Urothelium cell line (cell line): ENCODE results near the gene BACE2.
"Not testable (repeated sequence)": the region's sequence is repeated elsewhere in the genome, so short reads cannot be mapped to it uniquely, and the experiment has no call there.

Source experiments
- DNase-seq: peaks from one replicate; pipeline ENCODE4 v3.0.0; 2011; ENCODE audit warnings: low spot score, mixed read lengths
- FAIRE-seq: peaks from 2 replicates; lab custom pipeline; 2011; peaks lifted over from hg19 to GRCh38; lab: Jason Lieb, UNC

Gene BACE2

GRCh38 chr21:41235201-41235600 is 67.2 kb downstream of the BACE2 start:
- DNase-seq, result no peak
- no peak for FAIRE-seq

GRCh38 chr21:41236352-41236973 is 68.5 kb downstream of the BACE2 start:
- DNase-seq (no peak), FAIRE-seq (no peak)

GRCh38 chr21:41238081-41238796 is 70.3 kb downstream of the BACE2 start:
- not testable (repeated sequence) for FAIRE-seq, DNase-seq

GRCh38 chr21:41240040-41240439 is 72.1 kb downstream of the BACE2 start:
- DNase-seq (no peak), FAIRE-seq (no peak)

- DNase-seq, result no peak
- no peak for FAIRE-seq
Observed at GRCh38 chr21:41241341-41241740, 73.4 kb downstream of the BACE2 start.

GRCh38 chr21:41242238-41242829 is 74.4 kb downstream of the BACE2 start:
- DNase-seq (no peak), FAIRE-seq (no peak)

- DNase-seq (no peak), FAIRE-seq (no peak)
Observed at GRCh38 chr21:41243107-41243506, 75.1 kb downstream of the BACE2 start.

GRCh38 chr21:41244266-41244880 is 76.4 kb downstream of the BACE2 start:
- DNase-seq, FAIRE-seq: not testable (repeated sequence)

GRCh38 chr21:41245509-41246135 is 77.7 kb downstream of the BACE2 start:
- FAIRE-seq, result no peak
- no peak for DNase-seq

- FAIRE-seq (no peak), DNase-seq (no peak)
Observed at GRCh38 chr21:41246808-41247207, 78.8 kb downstream of the BACE2 start.

- no peak for FAIRE-seq
Observed at GRCh38 chr21:41247561-41248545, 79.9 kb downstream of the BACE2 start.

GRCh38 chr21:41249476-41249875 is 81.5 kb downstream of the BACE2 start:
- DNase-seq (no peak), FAIRE-seq (no peak)

More at GRCh38 chr21:41247561-41248545, 79.9 kb downstream of the BACE2 start:
- DNase-seq, result no peak

- FAIRE-seq (no peak), DNase-seq (no peak)
Observed at GRCh38 chr21:41250519-41250918, 82.6 kb downstream of the BACE2 start.

GRCh38 chr21:41251961-41252642 is 84.1 kb downstream of the BACE2 start:
- no peak for DNase-seq

GRCh38 chr21:41254090-41254700 is 86.2 kb downstream of the BACE2 start:
- FAIRE-seq, result no peak
- no peak for DNase-seq

More at GRCh38 chr21:41251961-41252642, 84.1 kb downstream of the BACE2 start:
- no peak for FAIRE-seq

GRCh38 chr21:41255190-41255589 is 87.2 kb downstream of the BACE2 start:
- DNase-seq (no peak), FAIRE-seq (no peak)

- FAIRE-seq, DNase-seq: not testable (repeated sequence)
Observed at GRCh38 chr21:41256231-41256630, 88.3 kb downstream of the BACE2 start.

- FAIRE-seq (no peak), DNase-seq (no peak)
Observed at GRCh38 chr21:41256771-41257702, 89.1 kb downstream of the BACE2 start.
